IMR-90 (cell line): Measurements from ENCODE around the gene GPHB5. TPM values are rescaled to one million over a fixed set of nuclear protein-coding genes. Genes with fewer than 3 reads are reported as not detected.

Experiments
- ATAC-seq: fragments of 200-7000 bp; cut with Tn5 transposase; 2 replicates; pipeline ENCODE4 v1.9.1; 2020; ENCODE audit warnings: low read depth, mild to moderate bottlenecking, moderate library complexity
- BruUV-seq: library from RNA; stranded (reverse); fragments of 400-500 nt; replicated peaks from 2 replicates; lab custom pipeline; 2021; lab: Mats Ljungman, UMichigan
- CTCF ChIA-PET: fragments of 300-600 bp; formaldehyde crosslinking; extraction: SDS; loops from one replicate; lab custom pipeline; 2021; ENCODE audit warnings: antibody characterized with exemption; lab: Yijun Ruan, JAX
- POLR2A ChIA-PET: fragments of 300-600 bp; sonication (Branson Sonifier 250); formaldehyde crosslinking; loops from one replicate; lab custom pipeline; 2022; ENCODE audit warnings: antibody characterized with exemption; ENCODE audit not compliant: unreplicated experiment; lab: Charles Lee
- DNase-seq: peaks from one replicate; pipeline ENCODE4 v3.0.0; 2013
- H2AFZ ChIP-seq: replicated peaks from 2 replicates; pipeline ENCODE3; 2013; ENCODE audit warnings: low read length, mild to moderate bottlenecking; ENCODE audit not compliant: poor library complexity
- H2AK5ac ChIP-seq: 2 replicates; pipeline ENCODE4 v1.6.1; 2013; ENCODE audit warnings: low read depth, low read length, inconsistent platforms
- H2AK9ac ChIP-seq: replicated peaks from 2 replicates; pipeline ENCODE3; 2013; ENCODE audit warnings: mild to moderate bottlenecking, low read depth, low read length, moderate library complexity; ENCODE audit not compliant: poor library complexity
- H2BK120ac ChIP-seq: 2 replicates; pipeline ENCODE4 v1.6.1; 2013; ENCODE audit warnings: low read depth, low read length, inconsistent platforms
- H2BK15ac ChIP-seq: 3 replicates; pipeline ENCODE4 v1.6.1; 2013; ENCODE audit warnings: low read depth, low read length, inconsistent platforms
- H2BK20ac ChIP-seq: 2 replicates; pipeline ENCODE4 v1.6.1; 2013; ENCODE audit warnings: low read depth, mild to moderate bottlenecking, inconsistent platforms, low read length, moderate library complexity
- H2BK5ac ChIP-seq: 2 replicates; pipeline ENCODE4 v1.6.1; 2013; ENCODE audit warnings: mild to moderate bottlenecking, low read depth, low read length, inconsistent platforms; ENCODE audit not compliant: poor library complexity, severe bottlenecking
- H3K14ac ChIP-seq: replicated peaks from 2 replicates; pipeline ENCODE4 v1.6.1; 2013; ENCODE audit warnings: low read depth, low read length, inconsistent platforms
- H3K18ac ChIP-seq: 2 replicates; pipeline ENCODE4 v1.6.1; 2013; ENCODE audit warnings: low read depth, low read length, control low read depth
- H3K23ac ChIP-seq: 2 replicates; pipeline ENCODE4 v1.6.1; 2013; ENCODE audit warnings: low read depth, low read length, inconsistent platforms
- H3K27ac ChIP-seq: 2 replicates; pipeline ENCODE4 v1.5.1; 2013; ENCODE audit warnings: mild to moderate bottlenecking, control low read depth, low read length; ENCODE audit not compliant: insufficient read depth
- H3K27me3 ChIP-seq: 2 replicates; pipeline ENCODE4 v1.6.1; 2013; ENCODE audit warnings: low read length; ENCODE audit not compliant: control insufficient read depth, insufficient read depth
- H3K36me3 ChIP-seq: 2 replicates; pipeline ENCODE4 v1.6.1; 2013; ENCODE audit warnings: low read length, mixed read lengths; ENCODE audit not compliant: control insufficient read depth, insufficient read depth
- H3K4ac ChIP-seq: 2 replicates; pipeline ENCODE4 v1.6.1; 2013; ENCODE audit warnings: low read depth, low read length, inconsistent platforms
- H3K4me1 ChIP-seq: 2 replicates; pipeline ENCODE4 v1.6.1; 2013; ENCODE audit warnings: low read length, mixed read lengths; ENCODE audit not compliant: control insufficient read depth, insufficient read depth
- H3K4me2 ChIP-seq: 2 replicates; pipeline ENCODE4 v1.6.1; 2013; ENCODE audit warnings: low read depth, mild to moderate bottlenecking, control low read depth, low read length, moderate library complexity
- H3K4me3 ChIP-seq: 2 replicates; pipeline ENCODE4 v1.5.1; 2013; ENCODE audit warnings: low read depth, mild to moderate bottlenecking, control low read depth, low read length, moderate library complexity; ENCODE audit not compliant: insufficient read depth
- H3K56ac ChIP-seq: 2 replicates; pipeline ENCODE4 v1.6.1; 2013; ENCODE audit warnings: low read length, inconsistent platforms; ENCODE audit not compliant: insufficient read depth; ENCODE audit errors: extremely low read depth
- H3K79me1 ChIP-seq, 2 experiments: 2 replicates each; pipeline ENCODE4 v1.6.1; 2013; ENCODE audit warnings: low read length in 2 of 2, inconsistent platforms in 1 of 2, low read depth in 1 of 2
- H3K9ac ChIP-seq: 2 replicates; pipeline ENCODE4 v1.6.1; 2013; ENCODE audit warnings: low read depth, low read length, control low read depth
- H3K9me1 ChIP-seq: 2 replicates; pipeline ENCODE4 v1.6.1; 2013; ENCODE audit warnings: low read length, inconsistent platforms; ENCODE audit not compliant: insufficient read depth
- H3K9me3 ChIP-seq: 2 replicates; pipeline ENCODE4 v1.6.1; 2013; ENCODE audit warnings: low read length; ENCODE audit not compliant: control insufficient read depth, insufficient read depth
- H4K20me1 ChIP-seq: 2 replicates; pipeline ENCODE4 v1.6.1; 2013; ENCODE audit warnings: low read length, inconsistent platforms; ENCODE audit not compliant: insufficient read depth
- H4K5ac ChIP-seq: 2 replicates; pipeline ENCODE4 v1.6.1; 2013; ENCODE audit warnings: mild to moderate bottlenecking, low read depth, low read length, control low read depth
- H4K8ac ChIP-seq, 2 experiments: 2 replicates each; pipeline ENCODE4 v1.6.1; 2013; ENCODE audit warnings: low read depth in 2 of 2, low read length in 2 of 2, control low read depth in 1 of 2, inconsistent platforms in 1 of 2
- H4K91ac ChIP-seq: 2 replicates; pipeline ENCODE4 v1.6.1; 2013; ENCODE audit warnings: low read depth, low read length, inconsistent platforms; ENCODE audit not compliant: insufficient read depth
- BHLHE40 ChIP-seq: fragments of 150-350 bp; IDR thresholded peaks from 2 replicates; pipeline ENCODE4 v1.6.1; 2016; ENCODE audit warnings: mild to moderate bottlenecking, low read depth, low read length
- CEBPB ChIP-seq: IDR thresholded peaks from 2 replicates; pipeline ENCODE4 v1.6.1; 2012; ENCODE audit warnings: low read depth, low read length, improper control_type of control experiment
- CHD1 ChIP-seq: IDR thresholded peaks from 2 replicates; pipeline ENCODE4 v1.6.1; 2012; ENCODE audit warnings: low read depth, low read length, improper control_type of control experiment
- FOS ChIP-seq: fragments of 150-350 bp; IDR thresholded peaks from 2 replicates; pipeline ENCODE4 v1.6.1; 2016; ENCODE audit warnings: low read depth, low read length
- MAFK ChIP-seq: IDR thresholded peaks from 2 replicates; pipeline ENCODE4 v1.6.1; 2012; ENCODE audit warnings: low read depth, low read length, improper control_type of control experiment
- MAZ ChIP-seq: IDR thresholded peaks from 2 replicates; pipeline ENCODE4 v1.6.1; 2012; ENCODE audit warnings: low read depth, mild to moderate bottlenecking, low read length, improper control_type of control experiment, moderate library complexity, borderline replicate concordance
- MXI1 ChIP-seq: IDR thresholded peaks from 2 replicates; pipeline ENCODE4 v1.6.1; 2012; ENCODE audit warnings: low read depth, mild to moderate bottlenecking, low read length, moderate library complexity, borderline replicate concordance
- NFE2L2 ChIP-seq: fragments of 150-350 bp; IDR thresholded peaks from 2 replicates; pipeline ENCODE4 v1.6.1; 2016; ENCODE audit warnings: low read depth, mild to moderate bottlenecking, low read length
- POLR2A ChIP-seq: IDR thresholded peaks from 2 replicates; pipeline ENCODE4 v1.6.1; 2012; ENCODE audit warnings: mild to moderate bottlenecking, low read depth, low read length
- RAD21 ChIP-seq: IDR thresholded peaks from 2 replicates; pipeline ENCODE4 v1.6.1; 2012; ENCODE audit warnings: low read length, improper control_type of control experiment
- RCOR1 ChIP-seq: IDR thresholded peaks from 2 replicates; pipeline ENCODE4 v1.6.1; 2012; ENCODE audit warnings: mild to moderate bottlenecking, low read length, improper control_type of control experiment; ENCODE audit not compliant: insufficient replicate concordance
- RFX5 ChIP-seq: IDR thresholded peaks from 2 replicates; pipeline ENCODE4 v1.8.0; 2012; ENCODE audit warnings: low read depth, mild to moderate bottlenecking, low read length, moderate library complexity
- SMC3 ChIP-seq: fragments of 150-350 bp; IDR thresholded peaks from 2 replicates; pipeline ENCODE4 v1.6.1; 2016; ENCODE audit warnings: low read depth, mild to moderate bottlenecking, antibody characterized with exemption, low read length, moderate library complexity
- WGBS, 2 experiments: methylation state at CpG; one replicate each; pipeline versions ENCODE4 v1.1.5 to v1.1.7; 2013; ENCODE audit warnings: missing lambda C conversion rate in 2 of 2; ENCODE audit not compliant: insufficient read length in 1 of 2; ENCODE audit errors: extremely low coverage in 2 of 2; 5-methylcytosine and 5-hydroxymethylcytosine counted together
- dilution Hi-C: fragments of 300-500 bp; cut with HindIII; formaldehyde crosslinking; loops from one replicate; pipeline ENCODE4 v1.14.3; 2018; ENCODE audit warnings: low sequenced_read_pairs; ENCODE audit not compliant: unreplicated experiment
- in situ Hi-C: fragments of 300-500 bp; cut with MboI; formaldehyde crosslinking; loops from 3 replicates; pipeline ENCODE4 v1.14.3; 2019; ENCODE audit warnings: low sequenced_read_pairs, inconsistent platforms, mixed read lengths
- intact Hi-C: fragments of 100-400 bp; cut with micrococcal nuclease; formaldehyde crosslinking; loops from 2 replicates; pipeline ENCODE4 v1.10.0; 2022
- polyA plus RNA-seq, 3 experiments: library from polyadenylated mRNA; depleted of rRNA; stranded (reverse); fragments of >200 nt; gene quantifications; 2 replicates each; pipeline ENCODE4 v1.2.3, GENCODE V29; 2012; ENCODE audit warnings: low replicate concordance in 1 of 3
- total RNA-seq: library from RNA; depleted of rRNA; stranded (reverse); fragments of >200 nt; gene quantifications from 2 replicates; pipeline ENCODE4 v1.2.3, GENCODE V29; 2012
- TF ChIP-seq, protein P1 (sequence below): conservative IDR thresholded peaks from 2 replicates; pipeline ENCODE4 v1.5.1; 2012; ENCODE audit warnings: mild to moderate bottlenecking, low read depth, low read length, improper control_type of control experiment
- TF ChIP-seq, protein P2 (sequence below): fragments of 150-350 bp; IDR thresholded peaks from 2 replicates; pipeline ENCODE4 v1.6.1; 2016; ENCODE audit warnings: low read depth, mild to moderate bottlenecking, low read length, moderate library complexity, borderline replicate concordance
- TF ChIP-seq, protein P3 (sequence below): fragments of 150-350 bp; IDR thresholded peaks from 2 replicates; pipeline ENCODE4 v1.6.1; 2017; ENCODE audit warnings: mild to moderate bottlenecking, antibody characterized with exemption, low read length, low read depth

Gene GPHB5
- total and polyA plus RNA-seq, 2 of the 4 experiments (the other 2 are of a cell fraction): not detected

DNA sequence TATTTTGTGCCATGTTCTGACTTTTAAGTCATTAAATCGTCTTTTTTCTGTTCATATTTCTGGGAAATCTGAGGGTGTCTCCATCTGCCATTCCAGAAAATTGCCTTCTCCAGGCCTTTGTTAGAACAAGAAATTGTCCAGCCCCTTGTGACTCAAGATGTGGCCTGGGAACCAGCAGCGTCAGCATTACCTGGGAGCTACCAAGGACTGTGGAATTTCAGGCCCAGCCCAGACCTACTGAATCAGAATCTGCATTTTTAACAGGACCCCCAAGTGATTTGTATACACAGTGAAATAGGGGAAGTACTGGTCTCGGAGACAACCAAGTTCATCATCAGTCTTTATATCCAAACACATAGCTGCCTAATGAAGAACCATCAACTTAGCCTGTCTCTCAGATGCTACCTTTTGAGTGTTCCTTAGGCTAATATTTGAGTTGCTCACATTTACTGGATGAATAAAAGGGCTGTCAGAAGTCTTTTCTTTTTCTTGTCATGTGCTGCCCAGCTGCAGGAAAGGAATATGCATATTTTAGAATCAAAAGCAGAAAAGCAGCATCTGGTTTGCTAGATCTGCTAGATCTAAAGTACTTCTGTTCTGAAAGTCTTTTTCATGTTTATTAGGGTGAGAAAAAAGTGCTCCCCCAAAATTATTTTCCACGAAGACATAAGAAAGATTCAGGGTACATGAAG lies 21.2 kb downstream of the GPHB5 start:
- H4K5ac ChIP-seq: no peak overlapping the region
- H4K91ac ChIP-seq: no peak overlapping the region
- no peaks in the 10 kb centered on the region for H4K20me1 ChIP-seq
- H2AFZ ChIP-seq: no peak overlapping the region
- H3K9ac ChIP-seq: no peak overlapping the region
- intact Hi-C loops: no loop called here
- TF ChIP-seq CHD1 (no peak), MAFK (no peak), MAZ (no peak), POLR2A (no peak), RCOR1 (no peak), MXI1 (no peak), NFE2L2 (no peak), SMC3 (no peak), RFX5 (no peak), RAD21 (no peak), FOS (no peak), CEBPB (no peak), BHLHE40 (no peak)
- TF ChIP-seq, protein P1, sequence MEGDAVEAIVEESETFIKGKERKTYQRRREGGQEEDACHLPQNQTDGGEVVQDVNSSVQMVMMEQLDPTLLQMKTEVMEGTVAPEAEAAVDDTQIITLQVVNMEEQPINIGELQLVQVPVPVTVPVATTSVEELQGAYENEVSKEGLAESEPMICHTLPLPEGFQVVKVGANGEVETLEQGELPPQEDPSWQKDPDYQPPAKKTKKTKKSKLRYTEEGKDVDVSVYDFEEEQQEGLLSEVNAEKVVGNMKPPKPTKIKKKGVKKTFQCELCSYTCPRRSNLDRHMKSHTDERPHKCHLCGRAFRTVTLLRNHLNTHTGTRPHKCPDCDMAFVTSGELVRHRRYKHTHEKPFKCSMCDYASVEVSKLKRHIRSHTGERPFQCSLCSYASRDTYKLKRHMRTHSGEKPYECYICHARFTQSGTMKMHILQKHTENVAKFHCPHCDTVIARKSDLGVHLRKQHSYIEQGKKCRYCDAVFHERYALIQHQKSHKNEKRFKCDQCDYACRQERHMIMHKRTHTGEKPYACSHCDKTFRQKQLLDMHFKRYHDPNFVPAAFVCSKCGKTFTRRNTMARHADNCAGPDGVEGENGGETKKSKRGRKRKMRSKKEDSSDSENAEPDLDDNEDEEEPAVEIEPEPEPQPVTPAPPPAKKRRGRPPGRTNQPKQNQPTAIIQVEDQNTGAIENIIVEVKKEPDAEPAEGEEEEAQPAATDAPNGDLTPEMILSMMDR: no peak
- TF ChIP-seq, protein P2, sequence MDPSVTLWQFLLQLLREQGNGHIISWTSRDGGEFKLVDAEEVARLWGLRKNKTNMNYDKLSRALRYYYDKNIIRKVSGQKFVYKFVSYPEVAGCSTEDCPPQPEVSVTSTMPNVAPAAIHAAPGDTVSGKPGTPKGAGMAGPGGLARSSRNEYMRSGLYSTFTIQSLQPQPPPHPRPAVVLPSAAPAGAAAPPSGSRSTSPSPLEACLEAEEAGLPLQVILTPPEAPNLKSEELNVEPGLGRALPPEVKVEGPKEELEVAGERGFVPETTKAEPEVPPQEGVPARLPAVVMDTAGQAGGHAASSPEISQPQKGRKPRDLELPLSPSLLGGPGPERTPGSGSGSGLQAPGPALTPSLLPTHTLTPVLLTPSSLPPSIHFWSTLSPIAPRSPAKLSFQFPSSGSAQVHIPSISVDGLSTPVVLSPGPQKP: no peak
- TF ChIP-seq, protein P3, sequence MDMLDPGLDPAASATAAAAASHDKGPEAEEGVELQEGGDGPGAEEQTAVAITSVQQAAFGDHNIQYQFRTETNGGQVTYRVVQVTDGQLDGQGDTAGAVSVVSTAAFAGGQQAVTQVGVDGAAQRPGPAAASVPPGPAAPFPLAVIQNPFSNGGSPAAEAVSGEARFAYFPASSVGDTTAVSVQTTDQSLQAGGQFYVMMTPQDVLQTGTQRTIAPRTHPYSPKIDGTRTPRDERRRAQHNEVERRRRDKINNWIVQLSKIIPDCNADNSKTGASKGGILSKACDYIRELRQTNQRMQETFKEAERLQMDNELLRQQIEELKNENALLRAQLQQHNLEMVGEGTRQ: no peak
- H3K36me3 ChIP-seq: no peaks in the 10 kb centered on the region
- in situ Hi-C loops: no loop called here
- no peak for DNase-seq
- no peak overlapping the region for H2BK15ac ChIP-seq
- no peaks in the 10 kb centered on the region for H3K4me1 ChIP-seq
- no peak overlapping the region for H3K23ac ChIP-seq
- H3K4ac ChIP-seq: no peak overlapping the region
- H2AK9ac ChIP-seq: no peak overlapping the region
- ATAC-seq: no peak
- no peak overlapping the region for H3K4me2 ChIP-seq
- ChIA-PET POLR2A (no interaction called here), CTCF (no interaction called here)
- dilution Hi-C loops: no loop called here
- WGBS, 2 experiments: 50% methylated on average over 1 of the region's 4 CpGs; no CpG with 5 or more reads in 1 of the 2 experiments
- no peak overlapping the region for H3K14ac ChIP-seq
- no peak overlapping the region for H3K4me3 ChIP-seq
- no peak overlapping the region for H2BK20ac ChIP-seq
- no peak overlapping the region for H3K56ac ChIP-seq
- H3K9me3 ChIP-seq: no peaks in the 10 kb centered on the region
- BruUV-seq: no TSS peak
- no peak overlapping the region for H4K8ac ChIP-seq
- H3K79me1 ChIP-seq: no peaks in the 10 kb centered on the region
- no peaks in the 10 kb centered on the region for H3K27me3 ChIP-seq
- H3K18ac ChIP-seq: no peak overlapping the region
- no peak overlapping the region for H2BK5ac ChIP-seq
- no peaks in the 10 kb centered on the region for H3K9me1 ChIP-seq
- H3K27ac ChIP-seq: no peak overlapping the region
- no peak overlapping the region for H2AK5ac ChIP-seq
- H2BK120ac ChIP-seq: no peak overlapping the region
